ENCODE results near the gene PRSS16. TPM values are rescaled to one million over a fixed set of nuclear protein-coding genes. Genes with fewer than 3 reads are reported as not detected.

PRSS16 gene
- total and polyA plus RNA-seq, 9 of the 15 experiments (the other 6 are each of a cell fraction or from before 2014, with no cell fraction given) = 4.5 to 21.3 (median 12.1) TPM

DNA sequence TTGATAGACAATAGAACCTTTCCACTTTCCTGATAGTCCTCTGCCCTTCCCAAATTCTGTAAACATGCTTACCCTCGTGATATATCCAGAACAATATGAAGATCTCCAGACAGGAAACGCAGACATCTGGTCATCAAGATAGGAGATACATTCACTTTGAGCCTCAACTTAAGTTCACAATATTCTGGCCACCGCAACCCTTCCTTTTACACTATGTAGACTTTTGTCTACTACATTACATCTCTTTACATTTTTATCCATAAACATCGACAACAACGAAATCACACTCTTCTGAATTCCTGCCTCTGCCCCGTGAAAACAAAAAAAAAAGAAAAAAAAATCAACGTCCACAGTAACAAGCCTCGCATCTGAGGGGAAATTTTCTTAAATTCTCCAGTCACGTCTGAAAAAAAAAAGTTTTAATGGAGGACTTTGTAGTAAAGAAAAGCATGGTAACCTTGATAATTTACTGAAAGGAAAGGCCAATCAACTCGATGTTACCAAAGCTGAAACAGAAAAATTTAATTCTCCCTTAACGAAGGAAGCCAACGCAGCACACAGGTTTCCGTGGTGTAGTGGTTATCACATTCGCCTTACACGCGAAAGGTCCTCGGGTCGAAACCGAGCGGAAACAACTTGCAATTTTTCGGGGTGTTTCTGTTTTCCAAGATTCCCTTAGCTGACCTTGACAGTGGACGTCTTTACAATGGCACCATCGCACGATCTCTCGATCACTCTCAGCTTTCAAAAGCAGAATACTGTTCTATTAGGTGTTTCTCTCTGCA is 42.8 kb downstream of the PRSS16 start (continued):
- TF ChIP-seq, protein P1, sequence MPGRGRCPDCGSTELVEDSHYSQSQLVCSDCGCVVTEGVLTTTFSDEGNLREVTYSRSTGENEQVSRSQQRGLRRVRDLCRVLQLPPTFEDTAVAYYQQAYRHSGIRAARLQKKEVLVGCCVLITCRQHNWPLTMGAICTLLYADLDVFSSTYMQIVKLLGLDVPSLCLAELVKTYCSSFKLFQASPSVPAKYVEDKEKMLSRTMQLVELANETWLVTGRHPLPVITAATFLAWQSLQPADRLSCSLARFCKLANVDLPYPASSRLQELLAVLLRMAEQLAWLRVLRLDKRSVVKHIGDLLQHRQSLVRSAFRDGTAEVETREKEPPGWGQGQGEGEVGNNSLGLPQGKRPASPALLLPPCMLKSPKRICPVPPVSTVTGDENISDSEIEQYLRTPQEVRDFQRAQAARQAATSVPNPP (IDR thresholded peaks at IDR 0.05; ENCODE audit: borderline replicate concordance, insufficient read depth, insufficient read length) = no peak
- TF ChIP-seq, protein P2, sequence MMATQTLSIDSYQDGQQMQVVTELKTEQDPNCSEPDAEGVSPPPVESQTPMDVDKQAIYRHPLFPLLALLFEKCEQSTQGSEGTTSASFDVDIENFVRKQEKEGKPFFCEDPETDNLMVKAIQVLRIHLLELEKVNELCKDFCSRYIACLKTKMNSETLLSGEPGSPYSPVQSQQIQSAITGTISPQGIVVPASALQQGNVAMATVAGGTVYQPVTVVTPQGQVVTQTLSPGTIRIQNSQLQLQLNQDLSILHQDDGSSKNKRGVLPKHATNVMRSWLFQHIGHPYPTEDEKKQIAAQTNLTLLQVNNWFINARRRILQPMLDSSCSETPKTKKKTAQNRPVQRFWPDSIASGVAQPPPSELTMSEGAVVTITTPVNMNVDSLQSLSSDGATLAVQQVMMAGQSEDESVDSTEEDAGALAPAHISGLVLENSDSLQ (IDR thresholded peaks at IDR 0.05) = peak; percentile 46; the same call in 1 of the 2 replicates
- TF ChIP-seq KDM2B (CRISPR knock-in tag; IDR thresholded peaks at IDR 0.05) (0 out of 2 replicates have a peak, but pooled peaks have one; percentile 51), RBFOX2 (IDR thresholded peaks at IDR 0.05; ENCODE audit: low read depth, low read length) (0 out of 2 replicates have a peak, but pooled peaks have one; percentile 25), MTA3 (IDR thresholded peaks at IDR 0.05; ENCODE audit: borderline replicate concordance) (0 out of 2 replicates have a peak, but pooled peaks have one; percentile 6), RNF2 (IDR thresholded peaks at IDR 0.05) (peak; percentile 74), ESRRA (IDR thresholded peaks at IDR 0.05; ENCODE audit: borderline replicate concordance, low read depth) (peak; percentile 94), TRIM28 (IDR thresholded peaks at IDR 0.05) (0 out of 2 replicates have a peak, but pooled peaks have one; percentile 24), NCOA2 (IDR thresholded peaks at IDR 0.05; ENCODE audit: partially characterized antibody in 2 of 2) (peak in 1 of 2 experiments; percentile 74), ELF4 (CRISPR knock-in tag; IDR thresholded peaks at IDR 0.05) (no peak), PTTG1 (tag; IDR thresholded peaks at IDR 0.05; ENCODE audit: low read depth) (0 out of 2 replicates have a peak, but pooled peaks have one; percentile 10), KDM1A (IDR thresholded peaks at IDR 0.05) (peak; percentile 44 to 74; a peak in 3 of 4 replicates), TRIM24 (IDR thresholded peaks at IDR 0.05) (peak in 1 of 2 experiments; percentile 10; a peak in 2 of 4 replicates), ZC3H11A (IDR thresholded peaks at IDR 0.05; ENCODE audit: low read depth, low read length) (0 out of 2 replicates have a peak, but pooled peaks have one; percentile 67), TCF3 (CRISPR knock-in tag; IDR thresholded peaks at IDR 0.05) (peak; percentile 74), MYC (IDR thresholded peaks at IDR 0.05; ENCODE audit: low read depth, low read length) (peak; percentile 66), MYC (CRISPR knock-in tag; IDR thresholded peaks at IDR 0.05; ENCODE audit: borderline replicate concordance, low read depth) (0 out of 2 replicates have a peak, but pooled peaks have one; percentile 22), SMARCE1 (IDR thresholded peaks at IDR 0.05) (peak; percentile 79), SIN3B (IDR thresholded peaks at IDR 0.05; ENCODE audit: low read depth) (no peak)
- TF ChIP-seq, protein P3, sequence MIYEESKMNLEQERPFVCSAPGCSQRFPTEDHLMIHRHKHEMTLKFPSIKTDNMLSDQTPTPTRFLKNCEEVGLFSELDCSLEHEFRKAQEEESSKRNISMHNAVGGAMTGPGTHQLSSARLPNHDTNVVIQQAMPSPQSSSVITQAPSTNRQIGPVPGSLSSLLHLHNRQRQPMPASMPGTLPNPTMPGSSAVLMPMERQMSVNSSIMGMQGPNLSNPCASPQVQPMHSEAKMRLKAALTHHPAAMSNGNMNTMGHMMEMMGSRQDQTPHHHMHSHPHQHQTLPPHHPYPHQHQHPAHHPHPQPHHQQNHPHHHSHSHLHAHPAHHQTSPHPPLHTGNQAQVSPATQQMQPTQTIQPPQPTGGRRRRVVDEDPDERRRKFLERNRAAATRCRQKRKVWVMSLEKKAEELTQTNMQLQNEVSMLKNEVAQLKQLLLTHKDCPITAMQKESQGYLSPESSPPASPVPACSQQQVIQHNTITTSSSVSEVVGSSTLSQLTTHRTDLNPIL (CRISPR knock-in tag; IDR thresholded peaks at IDR 0.05) = no peak
- TF ChIP-seq, protein P4, sequence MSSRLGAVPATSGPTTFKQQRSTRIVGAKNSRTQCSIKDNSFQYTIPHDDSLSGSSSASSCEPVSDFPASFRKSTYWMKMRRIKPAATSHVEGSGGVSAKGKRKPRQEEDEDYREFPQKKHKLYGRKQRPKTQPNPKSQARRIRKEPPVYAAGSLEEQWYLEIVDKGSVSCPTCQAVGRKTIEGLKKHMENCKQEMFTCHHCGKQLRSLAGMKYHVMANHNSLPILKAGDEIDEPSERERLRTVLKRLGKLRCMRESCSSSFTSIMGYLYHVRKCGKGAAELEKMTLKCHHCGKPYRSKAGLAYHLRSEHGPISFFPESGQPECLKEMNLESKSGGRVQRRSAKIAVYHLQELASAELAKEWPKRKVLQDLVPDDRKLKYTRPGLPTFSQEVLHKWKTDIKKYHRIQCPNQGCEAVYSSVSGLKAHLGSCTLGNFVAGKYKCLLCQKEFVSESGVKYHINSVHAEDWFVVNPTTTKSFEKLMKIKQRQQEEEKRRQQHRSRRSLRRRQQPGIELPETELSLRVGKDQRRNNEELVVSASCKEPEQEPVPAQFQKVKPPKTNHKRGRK (tag; IDR thresholded peaks at IDR 0.05) = 0 out of 2 replicates have a peak, but pooled peaks have one; percentile 36
- TF ChIP-seq, protein P5, sequence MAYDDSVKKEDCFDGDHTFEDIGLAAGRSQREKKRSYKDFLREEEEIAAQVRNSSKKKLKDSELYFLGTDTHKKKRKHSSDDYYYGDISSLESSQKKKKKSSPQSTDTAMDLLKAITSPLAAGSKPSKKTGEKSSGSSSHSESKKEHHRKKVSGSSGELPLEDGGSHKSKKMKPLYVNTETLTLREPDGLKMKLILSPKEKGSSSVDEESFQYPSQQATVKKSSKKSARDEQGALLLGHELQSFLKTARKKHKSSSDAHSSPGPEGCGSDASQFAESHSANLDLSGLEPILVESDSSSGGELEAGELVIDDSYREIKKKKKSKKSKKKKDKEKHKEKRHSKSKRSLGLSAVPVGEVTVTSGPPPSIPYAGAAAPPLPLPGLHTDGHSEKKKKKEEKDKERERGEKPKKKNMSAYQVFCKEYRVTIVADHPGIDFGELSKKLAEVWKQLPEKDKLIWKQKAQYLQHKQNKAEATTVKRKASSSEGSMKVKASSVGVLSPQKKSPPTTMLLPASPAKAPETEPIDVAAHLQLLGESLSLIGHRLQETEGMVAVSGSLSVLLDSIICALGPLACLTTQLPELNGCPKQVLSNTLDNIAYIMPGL (CRISPR knock-in tag; IDR thresholded peaks at IDR 0.05) = peak; percentile 90; the same call in 1 of the 2 replicates

Measured in K562 (cell line).